Measurements from ENCODE around the gene CGREF1.

Gene CGREF1

GRCh38 chr2:27086724-27087593, 32.0 kb downstream of the CGREF1 start, which contains the start of gene KHK (continued):
- TF ChIP-seq PRDM2 (tag by site-specific recombination; IDR thresholded peaks at IDR 0.05; ENCODE audit: borderline replicate concordance) (no peak), ZNF513 (tag by site-specific recombination; IDR thresholded peaks at IDR 0.05) (no peak), ZNF394 (tag by site-specific recombination; IDR thresholded peaks at IDR 0.05; ENCODE audit: borderline replicate concordance) (peak; percentile 86), ZNF544 (tag by site-specific recombination; IDR thresholded peaks at IDR 0.05) (no peak), ZNF404 (tag by site-specific recombination; IDR thresholded peaks at IDR 0.05) (no peak), ZNF362 (tag by site-specific recombination; IDR thresholded peaks at IDR 0.05) (no peak), ZNF514 (tag by site-specific recombination; IDR thresholded peaks at IDR 0.05) (no peak), KLF16 (tag by site-specific recombination; IDR thresholded peaks at IDR 0.05) (0 out of 2 replicates have a peak, but pooled peaks have one; percentile 15), ZFP37 (tag by site-specific recombination; IDR thresholded peaks at IDR 0.05) (no peak), GLI2 (tag by site-specific recombination; IDR thresholded peaks at IDR 0.05; ENCODE audit: borderline replicate concordance, low read depth) (no peak), ZBTB10 (tag by site-specific recombination; IDR thresholded peaks at IDR 0.05) (no peak), ZBTB21 (tag by site-specific recombination; IDR thresholded peaks at IDR 0.05) (no peak), ZNF433 (tag by site-specific recombination; IDR thresholded peaks at IDR 0.05; ENCODE audit: low read depth) (no peak), REPIN1 (tag by site-specific recombination; IDR thresholded peaks at IDR 0.05; ENCODE audit: low read depth) (no peak), GLIS2 (tag by site-specific recombination; IDR thresholded peaks at IDR 0.05) (peak; percentile 58), ZXDB (tag by site-specific recombination; IDR thresholded peaks at IDR 0.05) (peak; percentile 46), ZNF292 (tag by site-specific recombination; IDR thresholded peaks at IDR 0.05; ENCODE audit: borderline replicate concordance, low read depth) (no peak), ZNF341 (tag by site-specific recombination; IDR thresholded peaks at IDR 0.05; ENCODE audit: low read depth) (peak; percentile 53; the same call in 1 of the 2 replicates), ZIC2 (tag by site-specific recombination; IDR thresholded peaks at IDR 0.05) (no peak), ZNF211 (tag by site-specific recombination; IDR thresholded peaks at IDR 0.05; ENCODE audit: low read depth) (no peak), ZNF658 (tag by site-specific recombination; IDR thresholded peaks at IDR 0.05) (no peak), ZNF585B (tag by site-specific recombination; IDR thresholded peaks at IDR 0.05) (no peak), KLF9 (tag by site-specific recombination; IDR thresholded peaks at IDR 0.05; ENCODE audit: low read depth) (peak; percentile 58), ZNF19 (tag by site-specific recombination; IDR thresholded peaks at IDR 0.05; ENCODE audit: low read depth) (no peak), ZBTB17 (tag by site-specific recombination; IDR thresholded peaks at IDR 0.05) (peak; percentile 61), ZNF335 (tag by site-specific recombination; conservative IDR thresholded peaks at IDR 0.05) (peak; percentile 89), ZNF391 (tag by site-specific recombination; IDR thresholded peaks at IDR 0.05; ENCODE audit: borderline replicate concordance, low read depth) (no peak), ZNF776 (tag by site-specific recombination; IDR thresholded peaks at IDR 0.05; ENCODE audit: borderline replicate concordance) (no peak), ZNF768 (tag by site-specific recombination; IDR thresholded peaks at IDR 0.05) (no peak)

Data from HEK293 (cell line).